Glutamatergic neuron (in vitro differentiated cells): ENCODE results near the gene KCNG2. TPM values are rescaled to one million over a fixed set of nuclear protein-coding genes. Genes with fewer than 3 reads are reported as not detected.

ENCODE experiments used
- DNase-seq: peaks from one replicate; pipeline ENCODE4 v3.0.0; 2022
- H3K27ac Mint-ChIP-seq: one replicate; pipeline ENCODE4 v1.8.0; 2020; ENCODE audit warnings: mild to moderate bottlenecking, mixed read lengths, inconsistent platforms; ENCODE audit not compliant: unreplicated experiment
- H3K27me3 Mint-ChIP-seq: one replicate; pipeline ENCODE4 v1.8.0; 2020; ENCODE audit warnings: mild to moderate bottlenecking, moderate library complexity, mixed read lengths, inconsistent platforms; ENCODE audit not compliant: unreplicated experiment
- H3K36me3 Mint-ChIP-seq: one replicate; pipeline ENCODE4 v1.8.0; 2020; ENCODE audit warnings: mild to moderate bottlenecking, mixed read lengths, inconsistent platforms; ENCODE audit not compliant: unreplicated experiment
- H3K4me1 Mint-ChIP-seq: one replicate; pipeline ENCODE4 v1.8.0; 2020; ENCODE audit warnings: mild to moderate bottlenecking, low read depth, mixed read lengths, inconsistent platforms; ENCODE audit not compliant: unreplicated experiment
- H3K4me3 Mint-ChIP-seq: one replicate; pipeline ENCODE4 v1.8.0; 2020; ENCODE audit warnings: mild to moderate bottlenecking, mixed read lengths, inconsistent platforms; ENCODE audit not compliant: unreplicated experiment
- H3K9me3 Mint-ChIP-seq: one replicate; pipeline ENCODE4 v1.8.0; 2020; ENCODE audit warnings: mild to moderate bottlenecking, moderate library complexity, mixed read lengths, inconsistent platforms; ENCODE audit not compliant: unreplicated experiment
- total RNA-seq: library from RNA; stranded (reverse); fragmentation: NEBNext Ultra II Directional; extraction: Animal tissue kit (Norgen Biotek cat#: 25700); gene quantifications from one replicate; pipeline ENCODE4 v1.2.1, GENCODE V29; 2021; ENCODE audit not compliant: unreplicated experiment
- TF ChIP-seq, protein P1 (sequence below): fragments of 200-600 bp; sonication (generic); IDR thresholded peaks from one replicate; pipeline ENCODE4 v1.5.0; 2021; ENCODE audit not compliant: partially characterized antibody, unreplicated experiment

KCNG2 gene
- total RNA-seq, 1 donor from 2014 or later, result 1.6 TPM

DNA sequence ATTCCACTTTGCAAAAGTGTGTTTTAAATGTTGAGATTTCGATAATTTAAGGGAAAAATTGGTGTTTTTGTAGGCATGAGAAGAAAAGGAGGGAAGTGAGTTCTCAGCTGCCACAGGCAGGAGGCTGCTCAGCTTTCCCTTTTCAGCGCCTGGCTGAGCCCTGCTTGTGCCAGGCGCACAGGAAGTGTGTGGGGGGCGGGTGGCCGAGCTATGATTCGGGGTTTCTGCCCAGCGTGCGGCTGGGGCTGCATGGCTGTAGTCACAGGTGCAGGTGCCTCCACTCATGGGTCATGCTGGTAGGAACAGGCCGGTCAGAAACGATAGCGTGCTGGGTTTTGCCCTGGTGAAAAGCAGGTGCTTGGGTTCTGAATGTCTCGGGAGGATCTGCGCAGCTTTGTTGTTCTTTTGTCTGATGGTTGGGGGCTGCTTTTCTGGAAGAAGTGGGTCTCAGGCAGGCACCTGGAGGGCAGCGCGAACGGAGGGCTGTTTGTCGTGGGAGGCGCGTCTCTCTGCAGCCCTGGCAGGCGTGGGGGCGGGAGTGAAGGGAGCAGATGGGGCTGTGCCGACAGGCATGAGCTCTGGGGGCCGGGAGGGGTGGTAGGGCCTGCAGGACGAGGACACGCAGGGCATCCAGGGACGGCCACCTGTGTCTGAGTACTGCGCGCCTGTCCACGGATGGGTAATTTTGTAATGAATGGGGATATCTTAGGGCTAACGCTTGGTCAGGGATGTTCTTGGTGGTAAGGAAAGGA lies 2.1 kb downstream of the KCNG2 start:
- DNase-seq, result no peak
- Mint-ChIP-seq H3K4me1 (peaks cover 26% of the 10 kb centered on the region), H3K36me3 (peaks cover 15% of the 10 kb centered on the region), H3K9me3 (peaks cover 20% of the 10 kb centered on the region), H3K4me3 (peak overlapping the region; percentile 81), H3K27ac (peak overlapping the region; percentile 11), H3K27me3 (peaks cover 12% of the 10 kb centered on the region)
- TF ChIP-seq, protein P1, sequence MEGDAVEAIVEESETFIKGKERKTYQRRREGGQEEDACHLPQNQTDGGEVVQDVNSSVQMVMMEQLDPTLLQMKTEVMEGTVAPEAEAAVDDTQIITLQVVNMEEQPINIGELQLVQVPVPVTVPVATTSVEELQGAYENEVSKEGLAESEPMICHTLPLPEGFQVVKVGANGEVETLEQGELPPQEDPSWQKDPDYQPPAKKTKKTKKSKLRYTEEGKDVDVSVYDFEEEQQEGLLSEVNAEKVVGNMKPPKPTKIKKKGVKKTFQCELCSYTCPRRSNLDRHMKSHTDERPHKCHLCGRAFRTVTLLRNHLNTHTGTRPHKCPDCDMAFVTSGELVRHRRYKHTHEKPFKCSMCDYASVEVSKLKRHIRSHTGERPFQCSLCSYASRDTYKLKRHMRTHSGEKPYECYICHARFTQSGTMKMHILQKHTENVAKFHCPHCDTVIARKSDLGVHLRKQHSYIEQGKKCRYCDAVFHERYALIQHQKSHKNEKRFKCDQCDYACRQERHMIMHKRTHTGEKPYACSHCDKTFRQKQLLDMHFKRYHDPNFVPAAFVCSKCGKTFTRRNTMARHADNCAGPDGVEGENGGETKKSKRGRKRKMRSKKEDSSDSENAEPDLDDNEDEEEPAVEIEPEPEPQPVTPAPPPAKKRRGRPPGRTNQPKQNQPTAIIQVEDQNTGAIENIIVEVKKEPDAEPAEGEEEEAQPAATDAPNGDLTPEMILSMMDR, result no peak

GRCh38 chr18:79800371-79801180 lies 2.8 kb downstream of the KCNG2 start:
- Mint-ChIP-seq H3K4me3 (peak overlapping the region; percentile 63), H3K27ac (no peak overlapping the region)
- DNase-seq, result no peak

GRCh38 chr18:79801217-79801616 lies 3.5 kb downstream of the KCNG2 start:
- Mint-ChIP-seq H3K27me3 (peaks cover 14% of the 10 kb centered on the region), H3K9me3 (peaks cover 19% of the 10 kb centered on the region), H3K4me3 (peak overlapping the region; percentile 63), H3K4me1 (peaks cover 38% of the 10 kb centered on the region), H3K36me3 (peaks cover 8% of the 10 kb centered on the region), H3K27ac (no peak overlapping the region)
- TF ChIP-seq, protein P1, result no peak
- DNase-seq, result no peak

More at GRCh38 chr18:79800371-79801180, 2.8 kb downstream of the KCNG2 start:
- TF ChIP-seq, protein P1, result no peak
- peaks cover 17% of the 10 kb centered on the region for H3K9me3 Mint-ChIP-seq
- peaks cover 33% of the 10 kb centered on the region for H3K4me1 Mint-ChIP-seq
- H3K36me3 Mint-ChIP-seq, result peaks cover 8% of the 10 kb centered on the region
- H3K27me3 Mint-ChIP-seq, result peaks cover 12% of the 10 kb centered on the region

DNA sequence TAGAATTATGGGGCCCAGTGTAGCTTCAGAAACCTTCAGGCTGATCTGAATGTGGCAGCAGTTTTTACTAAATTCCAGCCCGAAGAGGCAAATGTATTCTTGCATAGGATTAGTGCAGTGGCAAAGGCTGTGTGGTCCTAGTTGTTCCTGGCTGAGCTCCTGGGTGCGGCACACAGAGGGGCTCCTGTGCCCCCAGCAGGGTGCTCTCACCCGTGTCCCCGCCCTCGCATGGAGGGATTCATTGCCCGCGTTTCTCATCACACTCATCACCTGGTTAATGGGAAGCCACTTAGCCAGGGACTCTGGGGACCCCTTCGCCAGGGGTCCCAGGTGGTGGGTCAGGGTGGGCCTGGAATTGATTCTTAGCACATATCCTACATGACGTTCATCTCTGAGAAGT lies 3.9 kb downstream of the KCNG2 start:
- Mint-ChIP-seq H3K36me3 (peaks cover 8% of the 10 kb centered on the region), H3K27ac (no peak overlapping the region), H3K4me3 (no peak overlapping the region), H3K27me3 (peaks cover 14% of the 10 kb centered on the region), H3K4me1 (peaks cover 38% of the 10 kb centered on the region), H3K9me3 (peaks cover 16% of the 10 kb centered on the region)
- no peak for DNase-seq
- TF ChIP-seq, protein P1, result no peak
